ENCODE results near the gene C1QTNF6.

C1QTNF6 gene

GRCh38 chr22:37183432-37184379 lies 4.3 kb downstream of the C1QTNF6 start:
- peaks cover 15 to 25% of the 10 kb centered on the region in 2 experiments for H3K4me1 ChIP-seq (ENCODE audit: control insufficient read depth in 1 of 2, insufficient read depth in 1 of 2, low read depth in 1 of 2, low read length in 1 of 2)
- H3K4me3 ChIP-seq (ENCODE audit: low read depth in 1 of 2, low read length in 1 of 2): no peak overlapping the region
- H3K27me3 ChIP-seq: peaks cover 17% of the 10 kb centered on the region
- TF ChIP-seq CTCF (IDR thresholded peaks at IDR 0.05): no peak
- H3K9me3 ChIP-seq: no peaks in the 10 kb centered on the region
- no peaks in the 10 kb centered on the region for H3K36me3 ChIP-seq
- H3K27ac ChIP-seq: no peak overlapping the region

GRCh38 chr22:37182949-37183245 lies 5.2 kb downstream of the C1QTNF6 start:
- Histone ChIP-seq H3K36me3 (no peaks in the 10 kb centered on the region), H3K9me3 (no peaks in the 10 kb centered on the region), H3K4me3 (ENCODE audit: low read depth in 1 of 2, low read length in 1 of 2) (no peak overlapping the region), H3K27ac (no peak overlapping the region), H3K4me1 (ENCODE audit: control insufficient read depth in 1 of 2, insufficient read depth in 1 of 2, low read depth in 1 of 2, low read length in 1 of 2) (peaks cover 23 to 33% of the 10 kb centered on the region in 2 experiments), H3K27me3 (peaks cover 13% of the 10 kb centered on the region)
- TF ChIP-seq CTCF (IDR thresholded peaks at IDR 0.05): no peak

GRCh38 chr22:37182101-37182948 lies 5.7 kb downstream of the C1QTNF6 start:
- H3K27ac ChIP-seq: no peak overlapping the region
- peaks cover 7% of the 10 kb centered on the region for H3K27me3 ChIP-seq
- no peak overlapping the region for H3K4me3 ChIP-seq (ENCODE audit: low read depth in 1 of 2, low read length in 1 of 2)
- no peaks in the 10 kb centered on the region for H3K36me3 ChIP-seq
- H3K9me3 ChIP-seq: no peaks in the 10 kb centered on the region
- peaks cover 29 to 39% of the 10 kb centered on the region in 2 experiments for H3K4me1 ChIP-seq (ENCODE audit: control insufficient read depth in 1 of 2, insufficient read depth in 1 of 2, low read depth in 1 of 2, low read length in 1 of 2)
- TF ChIP-seq CTCF (IDR thresholded peaks at IDR 0.05): no peak

GRCh38 chr22:37181681-37182080 lies 6.4 kb downstream of the C1QTNF6 start:
- H3K36me3 ChIP-seq: no peaks in the 10 kb centered on the region
- H3K9me3 ChIP-seq: no peaks in the 10 kb centered on the region
- peaks cover 35 to 45% of the 10 kb centered on the region in 2 experiments for H3K4me1 ChIP-seq (ENCODE audit: control insufficient read depth in 1 of 2, insufficient read depth in 1 of 2, low read depth in 1 of 2, low read length in 1 of 2)
- no peak overlapping the region for H3K27ac ChIP-seq
- no peak overlapping the region for H3K4me3 ChIP-seq (ENCODE audit: low read depth in 1 of 2, low read length in 1 of 2)
- no peak for TF ChIP-seq CTCF (IDR thresholded peaks at IDR 0.05)
- H3K27me3 ChIP-seq: peaks cover 1% of the 10 kb centered on the region

GRCh38 chr22:37180531-37181231 lies 7.4 kb downstream of the C1QTNF6 start:
- H3K4me3 ChIP-seq (ENCODE audit: low read depth in 1 of 2, low read length in 1 of 2): no peak overlapping the region
- no peaks in the 10 kb centered on the region for H3K27me3 ChIP-seq
- H3K4me1 ChIP-seq (ENCODE audit: control insufficient read depth in 1 of 2, insufficient read depth in 1 of 2, low read depth in 1 of 2, low read length in 1 of 2): peaks cover 45 to 55% of the 10 kb centered on the region in 2 experiments
- no peaks in the 10 kb centered on the region for H3K36me3 ChIP-seq
- H3K9me3 ChIP-seq: no peaks in the 10 kb centered on the region
- peak overlapping the region; percentile 42 for H3K27ac ChIP-seq
- TF ChIP-seq CTCF (IDR thresholded peaks at IDR 0.05): no peak

Data from neutrophil (primary cell).